ENCODE measurements around the gene GRK4.

GRCh38 chr4:3087115-3087797 lies 123.9 kb downstream of the GRK4 start:
- TF ChIP-seq EP300 (IDR thresholded peaks at IDR 0.05) (no peak), CTCF (IDR thresholded peaks at IDR 0.05) (no peak)
